ENCODE data around the gene STMP1. TPM values are rescaled to one million over a fixed set of nuclear protein-coding genes. Genes with fewer than 3 reads are reported as not detected.
"Not testable (repeated sequence)": the region's sequence is repeated elsewhere in the genome, so short reads cannot be mapped to it uniquely, and the experiment has no call there.

Gene STMP1
- total and polyA plus RNA-seq, 12 donors: 20.8 to 52.4 (median 32.5) TPM

- intact Hi-C loops (cut with DNase I): no loop called here
- H3K36me3 ChIP-seq (replicated peaks in 1 of 2): no peaks in the 10 kb centered on the region
- no peaks in the 10 kb centered on the region for H3K27me3 ChIP-seq
- peaks cover 9 to 42% of the 10 kb centered on the region in 2 donors for H3K4me1 ChIP-seq (replicated peaks in 1 of 2)
- H3K9me3 ChIP-seq (replicated peaks in 1 of 3): no peaks in the 10 kb centered on the region
- no peak overlapping the region for H3K4me3 ChIP-seq
- H3K27ac ChIP-seq: peak overlapping the region in 1 of 5 donors; percentile 97
- TF ChIP-seq POLR2A (IDR thresholded peaks at IDR 0.05): no peak
- TF ChIP-seq, protein P1, sequence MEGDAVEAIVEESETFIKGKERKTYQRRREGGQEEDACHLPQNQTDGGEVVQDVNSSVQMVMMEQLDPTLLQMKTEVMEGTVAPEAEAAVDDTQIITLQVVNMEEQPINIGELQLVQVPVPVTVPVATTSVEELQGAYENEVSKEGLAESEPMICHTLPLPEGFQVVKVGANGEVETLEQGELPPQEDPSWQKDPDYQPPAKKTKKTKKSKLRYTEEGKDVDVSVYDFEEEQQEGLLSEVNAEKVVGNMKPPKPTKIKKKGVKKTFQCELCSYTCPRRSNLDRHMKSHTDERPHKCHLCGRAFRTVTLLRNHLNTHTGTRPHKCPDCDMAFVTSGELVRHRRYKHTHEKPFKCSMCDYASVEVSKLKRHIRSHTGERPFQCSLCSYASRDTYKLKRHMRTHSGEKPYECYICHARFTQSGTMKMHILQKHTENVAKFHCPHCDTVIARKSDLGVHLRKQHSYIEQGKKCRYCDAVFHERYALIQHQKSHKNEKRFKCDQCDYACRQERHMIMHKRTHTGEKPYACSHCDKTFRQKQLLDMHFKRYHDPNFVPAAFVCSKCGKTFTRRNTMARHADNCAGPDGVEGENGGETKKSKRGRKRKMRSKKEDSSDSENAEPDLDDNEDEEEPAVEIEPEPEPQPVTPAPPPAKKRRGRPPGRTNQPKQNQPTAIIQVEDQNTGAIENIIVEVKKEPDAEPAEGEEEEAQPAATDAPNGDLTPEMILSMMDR (IDR thresholded peaks at IDR 0.05): no peak
- DNase-seq: no peak
- WGBS, 4 donors: 64 to 72% (median 70%) methylated on average over 3 of the region's 3 CpGs
Observed at GRCh38 chr7:135665042-135665441, 2.7 kb downstream of the STMP1 start.

- Histone ChIP-seq H3K4me3 (no peak overlapping the region), H3K4me1 (replicated peaks in 1 of 2) (peaks cover 9 to 52% of the 10 kb centered on the region in 2 donors), H3K27ac (peak overlapping the region in 2 of 5 donors; percentile 52 to 63), H3K36me3 (replicated peaks in 1 of 2) (no peaks in the 10 kb centered on the region), H3K27me3 (no peaks in the 10 kb centered on the region), H3K9me3 (replicated peaks in 1 of 3) (no peaks in the 10 kb centered on the region)
- TF ChIP-seq, protein P1 (IDR thresholded peaks at IDR 0.05): no peak
- TF ChIP-seq POLR2A (IDR thresholded peaks at IDR 0.05): no peak
- WGBS, 4 donors: 52 to 68% (median 57%) methylated on average over 11 of the region's 11 CpGs
- peak in 3 of 7 donors; percentile 44 to 60 (median 49) for DNase-seq
- intact Hi-C loops (cut with DNase I): no loop called here
Observed at GRCh38 chr7:135666156-135666555, 3.8 kb downstream of the STMP1 start.

GRCh38 chr7:135666846-135667245, 4.5 kb downstream of the STMP1 start:
- Histone ChIP-seq H3K4me1 (replicated peaks in 1 of 2) (peaks cover 9 to 53% of the 10 kb centered on the region in 2 donors), H3K27me3 (no peaks in the 10 kb centered on the region), H3K27ac (no peak overlapping the region), H3K36me3 (replicated peaks in 1 of 2) (no peaks in the 10 kb centered on the region), H3K9me3 (replicated peaks in 1 of 3) (no peaks in the 10 kb centered on the region), H3K4me3 (no peak overlapping the region)
- DNase-seq: no peak
- TF ChIP-seq, protein P1 (IDR thresholded peaks at IDR 0.05): no peak
- TF ChIP-seq POLR2A (IDR thresholded peaks at IDR 0.05): no peak
- intact Hi-C loops (cut with DNase I): no loop called here
- 83 to 86% (median 84%) methylated on average over 6 of the region's 6 CpGs for WGBS, 4 donors

- H3K9me3 ChIP-seq (replicated peaks in 1 of 3); intact Hi-C loops (cut with DNase I); H3K4me3 ChIP-seq; DNase-seq; H3K36me3 ChIP-seq (replicated peaks in 1 of 2); H3K27me3 ChIP-seq; H3K27ac ChIP-seq: not testable (repeated sequence)
- peaks cover 12 to 54% of the 10 kb centered on the region in 2 donors for H3K4me1 ChIP-seq (replicated peaks in 1 of 2)
- 92 to 100% (median 98%) methylated on average over 1 of the region's 1 CpG for WGBS, 4 donors
Observed at GRCh38 chr7:135667626-135668025, 5.3 kb downstream of the STMP1 start.

GRCh38 chr7:135668852-135669395, 6.6 kb downstream of the STMP1 start:
- WGBS, 4 donors: 65 to 79% (median 71%) methylated on average over 6 of the region's 6 CpGs
- intact Hi-C loops (cut with DNase I): not testable (repeated sequence)
- peaks cover 17 to 56% of the 10 kb centered on the region in 2 donors for H3K4me1 ChIP-seq (replicated peaks in 1 of 2)

More at GRCh38 chr7:135668852-135669395, 6.6 kb downstream of the STMP1 start:
- not testable (repeated sequence) for H3K27me3 ChIP-seq; H3K9me3 ChIP-seq (replicated peaks in 1 of 3); DNase-seq; H3K36me3 ChIP-seq (replicated peaks in 1 of 2); H3K4me3 ChIP-seq; H3K27ac ChIP-seq

Measured in adrenal gland (tissue), 12 donors.